GM19324 (cell line): Measurements from ENCODE around the gene RUBCNL.

ENCODE experiments used
- ATAC-seq: cut with Tn5 transposase; IDR thresholded peaks from one replicate; pipeline ENCODE4 v1.9.1; 2021; ENCODE audit warnings: mild to moderate bottlenecking, moderate library complexity; ENCODE audit not compliant: unreplicated experiment, low FRiP score

Gene RUBCNL

DNA sequence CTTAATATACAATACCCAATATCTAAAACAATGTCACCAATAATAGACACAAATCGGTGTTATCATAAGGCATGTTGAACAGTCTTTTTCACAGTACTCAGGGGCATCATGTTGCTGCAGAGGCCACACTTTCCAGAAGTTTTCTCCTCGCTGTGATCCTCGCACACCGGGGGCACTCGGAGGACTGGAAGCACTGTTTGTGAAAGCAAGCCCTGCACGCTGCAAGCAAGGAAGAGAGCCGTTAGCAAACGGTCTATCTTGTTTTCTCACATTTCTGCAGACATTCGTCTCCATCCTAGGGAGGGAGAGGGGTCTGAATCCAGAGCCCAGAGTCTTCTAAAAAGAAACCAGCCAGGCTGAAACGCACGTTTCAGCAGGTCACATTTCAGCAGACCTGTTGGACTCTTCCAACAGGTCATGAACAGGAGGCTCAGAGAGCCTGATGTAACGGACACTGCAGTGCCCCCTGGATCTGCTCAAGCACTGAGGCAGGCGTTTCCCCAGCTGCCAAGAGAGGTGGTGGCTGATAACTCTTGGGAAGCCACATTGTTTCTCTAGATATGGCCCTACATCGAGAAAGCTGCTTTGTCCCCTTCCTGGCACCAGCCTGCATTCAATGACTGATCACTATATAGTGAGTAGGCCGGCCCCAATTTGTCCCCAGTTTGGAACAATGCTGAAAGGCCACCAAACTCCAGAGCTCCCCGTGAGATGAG is 43.6 kb downstream of the RUBCNL start:
- no peak for ATAC-seq

DNA sequence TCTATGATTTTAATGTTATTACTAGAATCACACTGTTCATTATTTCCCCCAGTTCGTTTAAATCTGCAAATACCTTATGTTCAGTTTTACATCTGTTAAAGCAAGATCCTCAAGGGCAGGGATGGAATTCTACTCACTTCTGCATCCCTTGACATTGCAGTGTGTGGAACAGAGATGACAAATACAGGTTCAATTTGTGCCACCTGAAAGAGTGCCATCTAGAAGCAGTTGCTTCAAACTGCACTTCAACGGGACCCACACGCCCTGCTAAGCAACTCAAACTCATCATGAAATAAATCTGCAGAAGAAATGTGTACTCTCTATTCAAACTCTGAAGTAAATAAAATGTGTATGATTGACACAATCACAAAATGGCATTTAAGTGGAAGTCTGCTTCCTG is 44.5 kb downstream of the RUBCNL start:
- no peak for ATAC-seq

DNA sequence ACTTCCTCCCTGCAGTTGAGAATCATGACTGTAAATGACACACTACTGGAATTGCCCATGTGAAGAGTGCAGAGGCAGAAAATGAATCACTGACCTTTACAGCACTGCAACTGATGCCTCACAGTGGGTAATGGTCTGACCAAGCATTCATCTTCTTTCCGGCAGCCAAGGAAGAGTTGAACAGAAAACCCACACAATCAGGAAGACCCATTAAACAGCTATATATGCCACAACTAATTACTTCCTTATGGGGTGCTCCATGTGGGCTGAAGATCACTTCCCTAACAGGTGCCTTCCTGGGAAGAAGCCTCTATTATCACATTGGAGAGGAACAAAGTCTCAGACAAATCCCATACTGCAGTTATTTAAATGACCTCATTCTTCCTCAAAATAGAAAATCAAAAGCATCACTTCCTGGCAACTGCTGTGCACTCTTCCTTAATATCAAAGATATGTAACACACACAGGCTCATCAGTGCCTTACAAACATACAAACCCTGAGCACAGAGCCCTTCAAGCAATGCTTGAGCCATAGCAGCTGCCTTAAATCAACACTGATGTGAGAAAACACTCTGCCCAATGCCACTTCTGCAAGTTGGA is 45.8 kb downstream of the RUBCNL start:
- ATAC-seq: no peak

DNA sequence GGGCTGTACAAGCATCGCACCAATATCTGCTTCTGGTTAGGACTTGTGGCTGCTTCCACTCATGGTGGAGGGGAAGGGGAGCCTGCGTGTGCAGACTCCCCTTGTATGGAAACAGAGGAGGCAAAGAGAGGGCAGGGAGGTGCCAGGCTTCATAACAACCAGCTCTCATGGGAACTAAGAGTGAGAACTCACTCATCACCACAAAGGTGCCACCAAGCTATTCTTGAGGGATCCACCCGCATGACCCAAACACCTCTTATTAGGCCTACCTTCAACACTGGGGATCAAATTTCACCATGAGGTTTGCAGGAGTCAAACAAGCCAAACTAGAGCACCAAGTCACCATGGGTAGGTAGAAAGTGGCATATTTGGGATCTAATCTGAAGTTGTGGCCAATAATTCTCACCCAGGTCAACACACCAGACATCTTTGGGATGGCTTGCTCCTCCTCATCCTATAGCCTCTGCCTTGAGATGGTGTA is 46.4 kb downstream of the RUBCNL start:
- ATAC-seq: no peak

DNA sequence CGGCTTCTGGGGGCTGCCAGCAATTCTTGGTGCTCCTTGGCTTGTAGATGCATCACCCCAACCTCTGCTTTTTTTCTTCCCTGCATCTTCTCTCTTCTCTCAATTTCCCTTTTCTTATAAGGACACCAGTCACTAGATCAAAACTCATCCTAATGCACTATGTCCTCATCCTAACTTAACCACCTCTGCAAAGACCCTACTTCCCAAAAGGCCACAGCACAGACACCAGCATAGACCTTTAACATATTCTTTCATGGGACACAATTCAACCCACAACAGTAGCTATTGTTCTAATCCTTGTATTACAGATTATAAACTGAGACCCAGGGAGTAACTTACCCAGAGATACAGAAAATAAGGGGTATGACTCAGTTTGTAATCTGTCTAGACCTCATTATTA is 47.0 kb downstream of the RUBCNL start:
- ATAC-seq: no peak

DNA sequence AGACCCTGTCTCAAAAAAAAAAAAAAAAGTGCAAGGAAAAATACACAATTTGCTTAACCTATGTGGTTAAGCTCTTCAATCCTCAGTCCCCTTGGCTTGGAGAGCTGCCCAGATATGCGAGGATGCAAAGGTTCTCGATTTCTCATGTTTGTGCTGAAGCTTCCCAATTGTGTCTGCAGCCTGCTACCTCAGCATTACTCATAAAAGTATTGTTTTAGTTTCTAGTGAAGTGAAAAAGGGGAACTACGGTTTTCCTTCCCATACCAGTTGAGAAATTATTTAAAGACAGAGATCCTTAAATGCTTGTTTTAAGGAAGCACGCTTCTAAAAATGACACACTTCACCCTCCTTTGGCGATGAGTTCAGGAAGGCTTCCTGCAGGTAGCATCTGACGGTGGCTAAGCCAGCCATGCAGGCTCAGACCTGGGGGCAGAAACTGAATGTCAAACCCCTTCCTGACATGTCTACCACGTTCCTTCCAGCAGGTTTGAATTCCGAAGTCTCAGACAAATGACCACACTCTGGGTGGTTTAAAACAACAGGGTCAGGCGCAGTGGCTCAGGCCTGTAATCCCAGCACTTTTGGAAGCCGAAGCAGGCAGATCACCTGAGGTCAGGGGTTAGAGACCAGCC is 47.9 kb downstream of the RUBCNL start:
- no peak for ATAC-seq

DNA sequence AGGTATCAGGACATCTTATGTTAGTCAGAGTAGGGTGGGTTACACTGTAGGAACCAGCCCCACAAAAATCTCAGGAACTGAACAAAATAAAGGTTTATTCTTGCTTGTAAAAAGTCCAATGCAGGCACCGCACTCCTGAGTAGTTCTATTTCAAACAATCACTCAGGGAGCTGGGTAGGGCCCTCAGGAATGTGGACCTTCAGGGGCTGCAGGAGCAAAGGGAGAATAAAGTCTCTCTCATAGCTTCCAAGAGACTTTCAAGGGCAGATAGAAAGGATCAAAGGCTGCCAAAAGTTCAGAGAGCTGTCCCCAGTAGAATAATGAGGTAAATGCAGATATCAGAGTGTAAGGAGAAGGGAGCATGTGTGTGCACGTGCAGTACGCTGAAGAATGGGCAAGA is 49.4 kb downstream of the RUBCNL start:
- ATAC-seq: no peak

DNA sequence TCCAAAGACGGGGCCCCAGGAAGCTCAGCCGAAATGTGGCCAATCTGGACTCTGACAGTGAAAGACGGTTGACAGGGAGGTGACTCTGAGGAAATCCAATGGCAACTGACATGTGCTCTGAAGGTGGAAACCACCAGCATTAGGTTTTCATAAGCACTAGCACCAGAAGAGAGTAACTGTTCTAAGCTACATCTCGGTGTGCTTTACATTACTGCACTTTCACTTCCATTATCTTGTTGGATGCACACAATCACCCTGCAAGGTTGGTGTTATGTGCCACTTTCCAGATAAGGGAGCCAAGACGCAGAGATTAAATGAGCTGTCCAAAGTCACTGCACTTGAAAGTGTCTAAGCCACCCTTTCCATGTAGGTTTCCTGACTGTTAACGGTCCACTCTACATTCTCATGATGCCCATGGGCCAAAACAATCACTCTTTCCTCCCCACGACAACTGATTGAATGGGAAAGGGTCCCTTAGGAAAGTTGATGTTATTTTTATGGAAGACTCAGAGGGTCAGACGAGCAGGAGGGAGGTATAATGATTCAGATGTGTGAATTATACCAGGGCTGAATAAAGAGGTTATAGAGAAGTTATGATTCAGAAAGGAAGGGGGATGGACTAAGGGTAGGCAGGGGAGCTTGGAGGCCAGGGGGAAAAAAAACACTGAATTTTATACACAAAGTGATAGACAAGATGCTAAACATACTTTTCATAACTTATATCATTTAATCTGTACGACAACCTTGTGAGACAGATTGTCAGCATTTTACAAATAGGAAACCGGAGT is 52.8 kb downstream of the RUBCNL start:
- no peak for ATAC-seq

DNA sequence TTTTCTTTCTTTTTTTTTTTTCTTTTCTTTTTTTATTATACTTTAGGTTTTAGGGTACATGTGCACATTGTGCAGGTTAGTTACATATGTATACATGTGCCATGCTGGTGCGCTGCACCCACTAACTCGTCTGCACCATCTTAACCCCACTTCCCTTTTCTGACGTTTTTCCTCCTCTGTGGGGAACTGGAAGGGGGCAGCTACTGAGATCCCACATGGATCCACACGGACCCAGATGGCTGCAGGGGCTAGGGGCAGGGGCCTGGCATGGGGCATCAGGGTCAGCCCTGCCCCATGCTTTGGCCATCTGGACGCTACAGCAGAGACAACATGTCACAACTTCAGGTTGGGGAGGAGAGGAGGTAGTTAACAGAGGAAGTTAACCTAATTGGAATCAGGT is 54.3 kb downstream of the RUBCNL start:
- ATAC-seq: no peak

DNA sequence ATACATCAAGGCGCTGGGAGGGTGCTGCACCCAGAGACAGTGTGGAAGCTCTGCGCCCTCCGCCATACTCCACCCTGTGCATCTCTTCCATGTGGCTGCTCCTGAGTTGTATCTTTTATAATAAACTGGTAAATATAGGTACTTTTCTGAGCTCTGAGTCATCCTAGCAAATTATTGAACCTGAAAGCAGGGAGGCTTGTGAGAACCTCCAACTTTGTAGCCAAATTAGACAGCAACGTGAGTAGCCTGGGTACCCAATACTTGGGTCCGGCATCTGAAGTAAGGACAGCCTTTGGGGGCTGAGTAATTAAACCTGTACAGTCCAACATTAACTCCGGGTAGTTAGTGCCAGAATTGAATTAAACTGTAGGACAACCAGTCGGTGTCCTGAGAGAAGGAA is 57.4 kb downstream of the RUBCNL start:
- no peak for ATAC-seq

DNA sequence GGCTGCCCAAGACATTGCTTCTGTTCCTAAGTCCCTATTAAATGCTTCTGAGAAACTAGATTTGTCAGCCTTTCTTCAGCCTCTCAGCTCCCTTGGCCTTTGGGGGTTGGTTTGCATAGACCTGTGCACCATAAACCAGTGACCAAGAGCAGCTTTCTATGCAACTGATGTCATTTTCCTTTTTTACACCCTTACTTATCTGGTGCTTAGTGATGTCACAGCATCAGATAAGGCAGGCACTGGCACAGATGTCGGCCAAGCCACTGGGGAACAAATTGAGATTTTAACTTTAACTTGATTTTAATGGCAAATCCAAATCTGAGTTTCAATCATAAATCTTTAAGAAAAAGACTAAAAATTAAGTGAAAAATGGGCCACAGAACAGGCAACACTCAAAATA is 59.8 kb downstream of the RUBCNL start:
- ATAC-seq: no peak

DNA sequence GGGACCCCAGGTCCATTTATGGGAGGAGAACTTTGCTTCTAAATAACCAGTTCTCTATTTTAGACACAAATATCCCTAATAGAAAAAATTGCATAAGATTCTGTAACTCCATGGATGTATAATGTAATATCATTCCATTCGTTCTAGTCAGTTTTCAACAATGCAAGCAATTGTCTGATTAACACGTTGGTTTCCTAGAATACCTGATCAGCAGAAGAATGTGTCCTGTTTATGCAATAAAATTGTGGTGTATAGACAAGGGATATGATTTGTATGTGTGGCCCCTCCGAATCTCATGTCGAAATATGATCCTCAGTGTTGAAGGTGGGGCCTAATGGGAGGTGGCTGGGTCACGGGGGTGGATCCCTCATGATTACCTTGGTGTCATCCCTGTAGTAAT is 62.1 kb downstream of the RUBCNL start:
- ATAC-seq: no peak

DNA sequence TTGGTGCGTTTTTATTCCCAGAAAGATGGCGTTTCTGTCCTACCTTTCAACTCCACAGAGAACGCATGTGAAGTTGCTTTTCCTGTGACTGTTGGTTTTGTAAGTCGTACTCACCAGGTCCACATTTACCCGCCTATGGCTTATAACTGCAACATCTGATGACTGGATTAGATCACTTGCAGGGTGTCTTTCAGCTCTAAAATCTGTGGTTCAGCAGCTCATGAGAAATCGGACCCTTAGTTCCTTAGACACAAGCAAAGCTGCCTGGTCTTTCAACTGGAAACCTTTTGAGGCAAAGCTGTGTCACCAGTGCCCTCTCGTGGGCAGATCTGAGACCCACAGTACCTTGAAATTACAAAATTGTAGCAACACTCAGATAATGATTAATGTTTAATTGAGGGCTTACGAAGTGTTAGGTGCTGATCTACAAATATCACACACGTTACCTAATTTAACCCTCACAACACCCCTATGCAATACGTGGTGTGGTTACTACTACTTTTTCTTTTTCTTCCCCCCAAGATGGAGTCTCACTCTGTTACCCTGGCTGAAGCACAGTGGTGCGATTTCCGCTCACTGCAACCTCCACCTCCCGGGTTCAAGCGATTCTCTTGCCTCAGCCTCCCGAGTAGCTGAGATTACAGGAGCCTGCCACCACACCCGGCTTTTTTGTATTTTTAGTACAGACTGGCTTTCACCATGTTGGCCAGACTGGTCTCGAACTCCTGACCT is 65.4 kb downstream of the RUBCNL start:
- ATAC-seq: no peak

DNA sequence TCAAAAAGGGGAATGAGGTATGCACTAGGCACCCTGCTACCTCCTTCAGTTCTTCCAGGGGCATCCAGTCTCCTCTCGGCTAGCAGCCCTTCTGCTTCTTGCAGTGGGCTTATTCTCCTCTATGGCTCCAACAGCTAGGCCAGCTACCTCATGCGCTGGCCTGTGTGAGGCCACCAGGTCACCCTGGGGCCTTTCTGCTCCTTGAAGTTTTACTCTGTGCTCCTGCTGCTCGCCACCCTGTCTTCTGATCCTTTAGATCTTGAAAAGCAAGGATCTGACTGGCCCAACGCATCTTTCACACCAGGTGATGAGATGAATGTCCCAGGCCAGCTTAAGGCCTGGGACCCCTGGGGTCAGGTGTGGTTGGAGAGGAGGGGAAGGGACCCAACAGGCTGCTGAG is 66.2 kb downstream of the RUBCNL start:
- no peak for ATAC-seq

DNA sequence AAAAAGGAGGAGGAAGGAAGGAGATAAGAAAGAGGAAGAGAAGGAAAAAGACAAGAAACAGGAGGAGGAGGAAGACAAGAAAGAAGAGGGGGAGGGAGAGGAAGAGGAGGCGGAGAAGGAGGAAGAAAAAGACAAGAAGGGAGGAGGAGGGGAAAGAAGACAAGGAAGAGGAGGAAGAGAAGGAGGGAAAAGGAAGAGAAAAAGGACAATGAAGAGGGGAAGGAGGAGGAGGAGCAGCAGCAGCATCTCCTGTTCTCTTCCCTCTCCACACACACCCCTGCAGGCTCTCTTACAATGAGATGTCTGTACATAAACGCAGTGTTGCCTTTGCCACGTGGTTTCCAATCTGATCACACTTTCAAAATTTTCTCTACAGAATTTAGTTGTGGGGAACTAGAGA is 66.6 kb downstream of the RUBCNL start:
- no peak for ATAC-seq

DNA sequence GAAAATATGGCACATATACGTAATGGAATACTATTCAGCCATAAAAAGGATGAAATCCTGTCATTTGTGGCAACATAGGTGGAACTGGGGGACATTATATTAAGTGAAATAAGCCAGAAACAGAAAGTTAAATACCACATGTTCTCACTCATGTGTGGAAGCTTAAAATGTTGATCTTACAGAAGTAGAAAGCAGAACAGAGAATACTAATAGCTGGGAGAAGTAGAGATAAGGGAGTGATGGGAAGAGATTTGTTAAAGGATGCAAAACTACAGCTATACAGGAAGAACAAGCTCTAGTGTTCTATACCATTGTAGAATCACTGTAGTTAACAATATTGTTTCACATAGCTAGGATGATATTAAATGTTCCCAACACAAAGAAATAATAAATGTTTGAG is 68.1 kb downstream of the RUBCNL start:
- no peak for ATAC-seq

DNA sequence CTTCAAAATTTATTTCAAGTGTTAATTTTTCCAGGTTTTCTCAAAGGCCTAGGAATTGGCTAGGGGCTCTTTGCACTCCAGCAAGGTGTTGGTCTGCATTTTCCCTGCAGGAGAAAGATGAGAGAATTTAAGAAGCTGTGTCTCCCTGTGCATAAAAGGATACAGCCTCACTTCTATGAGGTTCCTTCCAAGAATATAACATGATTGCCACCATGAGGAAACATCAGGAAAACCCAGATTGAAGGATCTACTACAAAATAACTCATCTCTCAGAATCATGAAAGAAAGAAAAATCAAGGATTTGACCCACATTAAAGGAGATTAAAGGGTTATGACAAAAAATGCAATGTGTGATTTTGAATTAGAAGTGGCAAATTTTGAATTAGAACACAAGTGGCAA is 69.9 kb downstream of the RUBCNL start:
- ATAC-seq: no peak

DNA sequence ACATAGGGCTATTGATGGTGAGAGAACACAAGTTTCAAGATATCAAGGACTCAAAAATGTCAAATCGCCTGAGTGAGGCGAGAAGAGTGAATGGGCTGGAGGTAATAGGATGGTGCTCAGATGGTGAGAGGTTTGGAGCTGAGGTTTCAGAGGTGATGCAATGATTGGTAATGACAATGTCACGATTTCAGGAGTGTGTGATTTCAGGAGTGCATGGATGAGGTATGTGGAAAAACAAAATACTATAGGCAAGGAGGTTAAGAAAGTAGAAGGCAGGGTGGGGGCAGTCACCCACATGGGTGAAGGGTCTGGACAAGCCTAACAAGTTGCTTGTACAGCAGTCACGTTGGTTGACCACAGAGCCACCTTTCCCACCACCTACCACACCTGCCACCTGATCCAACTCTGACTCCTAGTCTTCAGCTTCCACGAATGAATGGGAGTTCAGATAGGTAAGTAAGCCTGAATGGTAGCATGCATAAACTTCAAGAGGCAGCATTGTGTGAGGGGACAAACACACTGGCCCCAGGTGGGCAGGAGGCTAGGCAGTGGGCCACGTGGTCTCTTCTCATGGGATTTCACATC is 71.5 kb downstream of the RUBCNL start:
- no peak for ATAC-seq

DNA sequence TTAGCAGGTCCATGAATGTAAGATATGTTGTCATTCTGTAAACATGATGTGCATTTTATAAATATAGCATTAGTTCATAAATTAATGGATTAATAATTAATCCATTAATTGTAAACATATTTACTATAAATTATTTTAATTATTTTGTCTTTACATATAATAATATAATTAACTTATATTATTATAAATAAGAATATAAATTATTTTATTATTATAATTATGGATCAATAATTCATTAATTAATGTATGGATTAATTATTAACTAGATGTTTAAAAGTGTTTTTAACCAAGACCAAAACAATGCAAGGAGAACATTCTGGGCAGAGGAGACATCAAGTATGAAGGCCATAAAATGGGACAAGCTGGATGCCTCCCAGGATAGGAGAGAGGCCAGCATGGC is 72.0 kb downstream of the RUBCNL start:
- no peak for ATAC-seq

DNA sequence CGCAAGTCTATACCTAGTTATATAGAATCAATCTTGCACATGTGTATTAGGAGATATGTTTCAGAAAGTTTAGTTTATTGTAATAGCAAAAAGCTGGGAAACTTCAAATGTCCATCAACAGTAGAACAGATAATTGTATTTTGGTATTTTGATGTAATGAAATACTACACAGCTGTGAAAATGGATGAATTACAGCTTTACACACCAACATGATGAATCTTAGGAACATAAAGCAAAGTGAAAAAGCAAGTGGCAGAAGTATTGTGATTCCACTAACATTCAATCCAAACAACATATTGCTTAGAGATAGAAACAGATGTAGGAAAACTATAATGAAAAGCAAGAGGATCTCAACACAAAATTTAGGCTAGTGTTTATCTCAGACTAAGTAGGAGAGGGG is 72.5 kb downstream of the RUBCNL start:
- ATAC-seq: no peak
